ENCODE data around the gene DCP1B. TPM values are rescaled to one million over a fixed set of nuclear protein-coding genes. Genes with fewer than 3 reads are reported as not detected.

The DCP1B gene
- total RNA-seq, 1 donor from 2014 or later, result 17.4 TPM

GRCh38 chr12:2013527-2014223 is 9.4 kb upstream of the DCP1B start:
- H3K36me3 ChIP-seq, result no peaks in the 10 kb centered on the region
- intact Hi-C loops (cut with DNase I), result no loop called here
- H3K27ac ChIP-seq, result peak overlapping the region; percentile 18
- H3K9me3 ChIP-seq, result no peaks in the 10 kb centered on the region
- H3K4me1 ChIP-seq, result peaks cover 18% of the 10 kb centered on the region
- peak in 1 of 3 experiments; percentile 5 for TF ChIP-seq CTCF (IDR thresholded peaks at IDR 0.05)
- TF ChIP-seq POLR2A (IDR thresholded peaks at IDR 0.05), result no peak
- no peak overlapping the region for H3K4me3 ChIP-seq
- DNase-seq (ENCODE audit: extremely low spot score in 2 of 2), result no peak
- no peaks in the 10 kb centered on the region for H3K27me3 ChIP-seq

- Histone ChIP-seq H3K27ac (no peak overlapping the region), H3K9me3 (no peaks in the 10 kb centered on the region), H3K27me3 (no peaks in the 10 kb centered on the region), H3K4me3 (no peak overlapping the region), H3K36me3 (no peaks in the 10 kb centered on the region), H3K4me1 (peaks cover 16% of the 10 kb centered on the region)
- TF ChIP-seq CTCF (IDR thresholded peaks at IDR 0.05) (no peak), POLR2AphosphoS5 (IDR thresholded peaks at IDR 0.05; ENCODE audit: insufficient read depth in 1 of 2, low read depth in 1 of 2) (no peak), POLR2A (IDR thresholded peaks at IDR 0.05) (no peak)
- no peak for DNase-seq (ENCODE audit: extremely low spot score in 2 of 2)
- intact Hi-C loops (cut with DNase I), result no loop called here
These were observed 8.8 kb upstream of the DCP1B start for GRCh38 chr12:2013086-2013485.

DNA sequence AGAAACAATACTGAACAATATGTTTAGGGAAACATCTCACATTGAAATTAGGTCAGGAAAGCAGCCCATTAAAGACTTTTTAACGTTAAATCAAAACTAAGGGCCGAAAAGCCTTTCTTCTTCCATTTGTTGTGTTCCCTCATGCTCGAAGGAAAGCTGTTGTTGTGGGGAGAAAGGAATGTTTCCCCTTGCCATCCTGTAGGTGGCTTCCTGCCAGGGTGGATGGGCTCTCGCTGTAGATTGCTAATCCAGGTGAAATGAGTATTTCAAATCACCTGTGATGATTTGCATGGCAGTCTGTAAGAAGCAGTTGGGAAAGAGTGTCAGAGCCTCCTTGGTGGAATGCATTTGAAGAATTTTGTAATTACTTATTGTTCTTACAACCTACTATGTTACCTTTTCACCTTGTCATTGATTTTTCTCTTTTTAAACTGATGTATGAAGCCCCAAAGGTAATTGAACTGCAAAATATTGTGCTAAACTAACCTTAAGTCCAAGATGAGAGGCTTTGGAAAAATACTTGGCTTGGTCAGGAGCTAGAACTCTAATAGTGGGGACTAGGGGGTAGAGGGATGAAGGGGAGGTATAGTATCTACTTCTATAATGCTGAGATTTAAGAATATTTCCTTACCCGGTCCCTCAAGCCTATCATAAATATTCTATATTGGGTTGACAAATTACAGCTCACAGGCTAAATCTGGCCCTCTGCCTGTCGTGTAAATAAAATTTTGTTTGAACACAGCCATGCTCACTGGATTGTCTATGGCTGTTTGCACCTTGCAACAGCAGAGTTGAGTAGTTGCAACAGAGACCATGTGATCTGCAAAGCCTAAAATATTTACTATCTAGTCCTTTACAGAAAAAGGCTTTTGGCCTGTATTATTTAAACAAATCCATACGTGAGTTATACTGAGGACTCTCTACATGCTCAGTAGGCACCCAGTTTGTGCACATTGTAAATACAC is 7.7 kb upstream of the DCP1B start:
- no peak overlapping the region for H3K27ac ChIP-seq
- TF ChIP-seq POLR2A (IDR thresholded peaks at IDR 0.05), result no peak
- TF ChIP-seq POLR2AphosphoS5 (IDR thresholded peaks at IDR 0.05; ENCODE audit: insufficient read depth in 1 of 2, low read depth in 1 of 2), result no peak
- no peak for TF ChIP-seq CTCF (IDR thresholded peaks at IDR 0.05)
- H3K4me1 ChIP-seq, result peaks cover 11% of the 10 kb centered on the region

GRCh38 chr12:2009623-2010022 is 5.4 kb upstream of the DCP1B start:
- H3K4me1 ChIP-seq, result peaks cover 11% of the 10 kb centered on the region
- H3K4me3 ChIP-seq, result no peak overlapping the region
- no peaks in the 10 kb centered on the region for H3K27me3 ChIP-seq
- DNase-seq (ENCODE audit: extremely low spot score in 2 of 2), result no peak
- no peak overlapping the region for H3K27ac ChIP-seq
- TF ChIP-seq POLR2AphosphoS5 (IDR thresholded peaks at IDR 0.05; ENCODE audit: insufficient read depth in 1 of 2, low read depth in 1 of 2) (no peak), CTCF (IDR thresholded peaks at IDR 0.05) (no peak), POLR2A (IDR thresholded peaks at IDR 0.05) (no peak)
- no peaks in the 10 kb centered on the region for H3K36me3 ChIP-seq
- intact Hi-C loops (cut with DNase I), result no loop called here
- H3K9me3 ChIP-seq, result no peaks in the 10 kb centered on the region

More for the DNA sequence above, 7.7 kb upstream of the DCP1B start:
- no peak for DNase-seq (ENCODE audit: extremely low spot score in 2 of 2)
- H3K36me3 ChIP-seq, result no peaks in the 10 kb centered on the region
- intact Hi-C loops (cut with DNase I), result no loop called here
- no peak overlapping the region for H3K4me3 ChIP-seq
- no peaks in the 10 kb centered on the region for H3K27me3 ChIP-seq
- no peaks in the 10 kb centered on the region for H3K9me3 ChIP-seq
